DOHH2 (cell line): Measurements from ENCODE around the gene C1orf116.

Experiments
- H3F3A ChIP-seq: fragments of 200-600 bp; sonication (generic), shearing (Covaris generic); 2 replicates; pipeline ENCODE4 v1.6.0; 2016; ENCODE audit warnings: antibody characterized with exemption, mild to moderate bottlenecking; ENCODE audit not compliant: control insufficient read depth, insufficient read depth
- H3K27ac ChIP-seq: fragments of 200-600 bp; sonication (generic); 2 replicates; pipeline ENCODE4 v1.5.1; 2014; ENCODE audit warnings: low read depth, mild to moderate bottlenecking, low read length, moderate library complexity
- H3K27me3 ChIP-seq: fragments of 200-600 bp; sonication (generic); 2 replicates; pipeline ENCODE4 v1.6.1; 2014; ENCODE audit warnings: mild to moderate bottlenecking, low read length, mixed read lengths; ENCODE audit not compliant: control insufficient read depth
- H3K36me3 ChIP-seq: fragments of 200-600 bp; sonication (generic); 2 replicates; pipeline ENCODE4 v1.6.1; 2014; ENCODE audit warnings: mild to moderate bottlenecking, low read length, moderate library complexity, mixed read lengths; ENCODE audit not compliant: control insufficient read depth
- H3K4me1 ChIP-seq: fragments of 200-600 bp; sonication (generic); 2 replicates; pipeline ENCODE4 v1.6.1; 2014; ENCODE audit warnings: mild to moderate bottlenecking, low read length, mixed read lengths; ENCODE audit not compliant: control insufficient read depth
- H3K4me2 ChIP-seq: fragments of 200-600 bp; sonication (generic); 2 replicates; pipeline ENCODE4 v1.6.0; 2014; ENCODE audit warnings: mild to moderate bottlenecking, low read length, moderate library complexity
- H3K4me3 ChIP-seq: fragments of 200-600 bp; sonication (generic); 2 replicates; pipeline ENCODE4 v1.5.1; 2014; ENCODE audit warnings: mild to moderate bottlenecking, low read length, mixed read lengths
- H3K79me2 ChIP-seq: fragments of 200-600 bp; sonication (generic); 2 replicates; pipeline ENCODE4 v1.6.1; 2014; ENCODE audit warnings: mild to moderate bottlenecking, low read length, mixed read lengths; ENCODE audit not compliant: control insufficient read depth
- H3K9me2 ChIP-seq: fragments of 200-600 bp; sonication (generic); replicated peaks from 2 replicates; pipeline ENCODE4 v1.6.1; 2014; ENCODE audit warnings: mild to moderate bottlenecking, low read length, mixed read lengths; ENCODE audit not compliant: control insufficient read depth
- H3K9me3 ChIP-seq: fragments of 200-600 bp; sonication (generic); 2 replicates; pipeline ENCODE4 v1.6.1; 2014; ENCODE audit warnings: antibody characterized with exemption, low read length, mixed read lengths; ENCODE audit not compliant: control insufficient read depth, insufficient read depth
- H4K20me1 ChIP-seq: fragments of 200-600 bp; sonication (generic); 2 replicates; pipeline ENCODE4 v1.6.0; 2014; ENCODE audit warnings: low read depth, mild to moderate bottlenecking, antibody characterized with exemption, low read length, moderate library complexity; ENCODE audit not compliant: control insufficient read depth, insufficient read depth
- CTCF ChIP-seq: fragments of 200-600 bp; sonication (generic); IDR thresholded peaks from one replicate; pipeline ENCODE4 v1.5.1; 2014; ENCODE audit warnings: antibody characterized with exemption, mild to moderate bottlenecking, low read depth, low read length; ENCODE audit not compliant: poor library complexity, severe bottlenecking
- EZH2phosphoT487 ChIP-seq: fragments of 200-600 bp; sonication (generic); IDR thresholded peaks from 2 replicates; pipeline ENCODE4 v1.6.1; 2017; ENCODE audit warnings: borderline replicate concordance, mild to moderate bottlenecking, antibody characterized with exemption, low read length, moderate library complexity, mixed read lengths

Gene C1orf116

GRCh38 chr1:207020709-207021107 is 11.8 kb downstream of the C1orf116 start:
- Histone ChIP-seq H3K4me2 (no peak overlapping the region), H3K9me3 (no peaks in the 10 kb centered on the region), H3F3A (no peaks in the 10 kb centered on the region), H3K4me3 (no peak overlapping the region), H3K36me3 (no peaks in the 10 kb centered on the region), H3K4me1 (no peaks in the 10 kb centered on the region), H3K27me3 (peaks cover 27% of the 10 kb centered on the region), H3K27ac (no peak overlapping the region), H4K20me1 (no peaks in the 10 kb centered on the region), H3K79me2 (no peaks in the 10 kb centered on the region), H3K9me2 (no peaks in the 10 kb centered on the region)
- TF ChIP-seq EZH2phosphoT487: no peak
- TF ChIP-seq CTCF: no peak

GRCh38 chr1:207020065-207020708 is 12.4 kb downstream of the C1orf116 start:
- H3K27me3 ChIP-seq: peaks cover 24% of the 10 kb centered on the region
- no peaks in the 10 kb centered on the region for H3K79me2 ChIP-seq
- H4K20me1 ChIP-seq: no peaks in the 10 kb centered on the region
- no peaks in the 10 kb centered on the region for H3K9me2 ChIP-seq
- H3K4me2 ChIP-seq: no peak overlapping the region
- no peaks in the 10 kb centered on the region for H3K4me1 ChIP-seq
- no peaks in the 10 kb centered on the region for H3K9me3 ChIP-seq
- H3F3A ChIP-seq: no peaks in the 10 kb centered on the region
- H3K4me3 ChIP-seq: no peak overlapping the region
- no peak overlapping the region for H3K27ac ChIP-seq
- H3K36me3 ChIP-seq: no peaks in the 10 kb centered on the region
- TF ChIP-seq EZH2phosphoT487: no peak
- TF ChIP-seq CTCF: no peak

GRCh38 chr1:207019661-207020060 is 12.9 kb downstream of the C1orf116 start:
- H3K27me3 ChIP-seq: peaks cover 26% of the 10 kb centered on the region
- no peaks in the 10 kb centered on the region for H4K20me1 ChIP-seq
- H3K4me1 ChIP-seq: no peaks in the 10 kb centered on the region
- no peak overlapping the region for H3K4me3 ChIP-seq
- no peak overlapping the region for H3K4me2 ChIP-seq
- no peaks in the 10 kb centered on the region for H3K9me2 ChIP-seq
- H3K9me3 ChIP-seq: no peaks in the 10 kb centered on the region
- no peaks in the 10 kb centered on the region for H3K36me3 ChIP-seq
- H3F3A ChIP-seq: no peaks in the 10 kb centered on the region
- no peak for TF ChIP-seq EZH2phosphoT487
- TF ChIP-seq CTCF: no peak
- no peak overlapping the region for H3K27ac ChIP-seq
- no peaks in the 10 kb centered on the region for H3K79me2 ChIP-seq
